ENCODE data around the gene MTCL1.

Gene MTCL1

DNA sequence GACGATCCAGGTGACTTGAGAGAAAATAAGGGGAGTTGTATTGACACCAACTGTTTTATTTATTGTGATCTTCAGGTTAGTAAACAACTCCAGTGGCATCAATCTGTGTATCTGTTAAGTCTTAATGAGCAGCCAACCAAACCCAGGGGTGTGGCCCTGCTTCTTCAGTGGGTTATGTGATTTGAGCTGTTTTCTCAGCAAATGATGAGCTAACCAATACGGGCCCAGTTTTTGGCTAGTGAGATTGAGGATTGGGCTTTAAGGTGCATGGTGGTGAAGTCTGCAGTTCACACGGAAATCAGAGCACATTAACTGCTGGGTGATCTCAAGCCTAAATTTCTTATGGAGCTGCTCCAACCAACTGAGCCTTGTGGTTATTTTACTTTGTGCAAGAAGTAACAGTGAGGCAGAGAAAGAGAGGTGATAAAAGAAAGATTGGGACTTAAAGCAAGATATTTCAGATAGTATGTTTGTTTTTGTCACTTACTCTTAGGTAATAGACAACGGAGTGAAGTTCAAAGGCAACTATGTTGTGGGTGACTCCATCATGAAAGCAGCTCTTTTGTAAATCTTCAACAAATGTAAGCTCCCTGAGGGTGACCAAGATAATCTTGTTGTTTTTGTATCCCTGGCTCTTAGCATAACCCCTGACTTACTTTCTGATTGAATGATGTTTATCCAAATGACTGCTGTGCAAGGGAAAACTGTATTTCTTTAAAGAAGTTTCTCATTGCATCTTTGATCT lies 2.4 kb downstream of the MTCL1 start:
- TF ChIP-seq, protein P1, sequence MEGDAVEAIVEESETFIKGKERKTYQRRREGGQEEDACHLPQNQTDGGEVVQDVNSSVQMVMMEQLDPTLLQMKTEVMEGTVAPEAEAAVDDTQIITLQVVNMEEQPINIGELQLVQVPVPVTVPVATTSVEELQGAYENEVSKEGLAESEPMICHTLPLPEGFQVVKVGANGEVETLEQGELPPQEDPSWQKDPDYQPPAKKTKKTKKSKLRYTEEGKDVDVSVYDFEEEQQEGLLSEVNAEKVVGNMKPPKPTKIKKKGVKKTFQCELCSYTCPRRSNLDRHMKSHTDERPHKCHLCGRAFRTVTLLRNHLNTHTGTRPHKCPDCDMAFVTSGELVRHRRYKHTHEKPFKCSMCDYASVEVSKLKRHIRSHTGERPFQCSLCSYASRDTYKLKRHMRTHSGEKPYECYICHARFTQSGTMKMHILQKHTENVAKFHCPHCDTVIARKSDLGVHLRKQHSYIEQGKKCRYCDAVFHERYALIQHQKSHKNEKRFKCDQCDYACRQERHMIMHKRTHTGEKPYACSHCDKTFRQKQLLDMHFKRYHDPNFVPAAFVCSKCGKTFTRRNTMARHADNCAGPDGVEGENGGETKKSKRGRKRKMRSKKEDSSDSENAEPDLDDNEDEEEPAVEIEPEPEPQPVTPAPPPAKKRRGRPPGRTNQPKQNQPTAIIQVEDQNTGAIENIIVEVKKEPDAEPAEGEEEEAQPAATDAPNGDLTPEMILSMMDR (conservative IDR thresholded peaks at IDR 0.05): no peak
- TF ChIP-seq ZFX (IDR thresholded peaks at IDR 0.05): no peak
- no peak overlapping the region for H3K27ac ChIP-seq

DNA sequence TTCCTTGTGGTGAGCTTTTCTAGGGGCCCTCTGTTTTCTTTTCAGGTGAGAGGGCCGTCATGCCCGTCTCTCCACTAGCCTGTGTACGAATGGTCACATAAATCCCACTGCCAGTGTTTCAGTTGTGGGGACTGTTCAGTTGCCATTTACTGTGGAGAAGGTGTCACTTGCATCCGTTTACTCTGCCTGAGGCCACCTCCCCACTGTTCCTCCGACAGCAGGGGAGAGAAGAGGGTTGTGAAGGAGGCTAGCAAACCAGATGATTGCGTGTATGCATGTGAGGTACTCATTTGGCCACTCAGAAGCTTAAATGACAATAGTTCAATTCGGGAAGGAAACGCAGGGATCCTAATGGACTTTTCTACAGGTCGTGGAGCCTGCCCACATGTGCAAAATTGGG lies 3.3 kb downstream of the MTCL1 start:
- H3K27ac ChIP-seq: no peak overlapping the region
- TF ChIP-seq, protein P1 (conservative IDR thresholded peaks at IDR 0.05): no peak
- no peak for TF ChIP-seq ZFX (IDR thresholded peaks at IDR 0.05)

GRCh38 chr18:8709248-8710059 lies 4.1 kb downstream of the MTCL1 start:
- TF ChIP-seq, protein P1 (conservative IDR thresholded peaks at IDR 0.05): no peak
- TF ChIP-seq ZFX (IDR thresholded peaks at IDR 0.05): no peak
- no peak overlapping the region for H3K27ac ChIP-seq

DNA sequence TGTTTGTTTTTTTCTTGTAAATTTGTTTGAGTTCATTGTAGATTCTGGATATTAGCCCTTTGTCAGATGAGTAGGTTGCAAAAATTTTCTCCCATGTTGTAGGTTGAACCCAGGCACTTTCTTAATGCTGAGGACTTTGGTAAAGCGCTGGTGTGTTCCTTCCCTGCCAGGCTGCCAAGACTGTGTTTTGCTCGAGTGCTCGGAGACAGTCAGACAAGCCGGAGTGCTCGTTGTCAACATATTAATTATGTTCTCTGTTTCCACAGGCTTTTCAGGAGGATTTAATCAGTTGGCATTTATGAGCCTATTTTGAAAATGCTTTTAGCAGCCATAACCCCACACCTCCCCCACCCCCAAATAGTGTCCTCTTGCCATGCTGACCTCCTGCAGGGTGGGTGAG lies 6.4 kb downstream of the MTCL1 start:
- H3K27ac ChIP-seq: no peak overlapping the region

DNA sequence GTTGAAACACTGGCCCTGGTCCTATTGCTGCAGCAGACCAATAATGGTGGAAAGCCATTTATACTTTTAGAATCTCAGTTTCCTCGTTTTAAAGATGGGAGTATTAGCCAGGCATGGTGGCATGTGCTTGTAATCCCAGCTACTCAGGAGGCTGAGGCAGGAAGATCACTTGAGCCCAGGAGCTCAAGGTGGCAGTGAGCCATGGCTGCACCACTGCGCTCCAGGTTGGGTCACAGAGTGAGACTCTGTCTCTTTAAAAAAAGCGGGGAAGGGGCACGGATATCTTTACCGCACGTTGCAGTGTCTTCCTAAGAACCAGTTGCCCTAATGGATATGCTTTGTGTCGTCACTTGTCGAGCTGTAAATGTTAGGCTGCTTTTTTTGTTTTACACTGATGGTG lies 8.3 kb downstream of the MTCL1 start:
- TF ChIP-seq ZFX (IDR thresholded peaks at IDR 0.05): no peak
- TF ChIP-seq, protein P1 (conservative IDR thresholded peaks at IDR 0.05): no peak
- no peak overlapping the region for H3K27ac ChIP-seq

More for the DNA sequence above, 6.4 kb downstream of the MTCL1 start:
- TF ChIP-seq, protein P1 (conservative IDR thresholded peaks at IDR 0.05): no peak
- no peak for TF ChIP-seq ZFX (IDR thresholded peaks at IDR 0.05)

DNA sequence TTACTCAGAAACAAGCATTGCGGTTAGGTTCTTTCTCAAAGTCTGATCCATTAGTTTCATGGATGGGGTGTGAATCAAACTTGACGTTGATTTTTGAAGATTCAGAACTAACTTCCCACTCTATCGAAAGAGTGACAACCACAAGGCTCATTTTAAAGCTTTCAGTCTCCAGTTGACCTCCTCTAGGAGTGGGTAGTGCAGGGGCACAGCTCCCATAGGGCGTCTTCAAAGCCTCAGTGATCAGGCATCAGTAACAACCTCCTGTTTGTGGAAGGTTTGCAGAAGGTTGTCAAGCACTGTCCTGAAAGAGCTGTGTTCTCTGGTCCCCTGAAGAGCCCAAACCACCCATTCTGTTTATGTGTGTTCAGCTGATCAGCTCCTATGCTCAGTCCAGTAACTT lies 10.2 kb downstream of the MTCL1 start:
- TF ChIP-seq, protein P1 (conservative IDR thresholded peaks at IDR 0.05): no peak
- no peak for TF ChIP-seq ZFX (IDR thresholded peaks at IDR 0.05)
- no peak overlapping the region for H3K27ac ChIP-seq
